NB4 (cell line): Measurements from ENCODE around the gene PLSCR3.

Source experiments
- CTCF ChIP-seq: IDR thresholded peaks from one replicate; pipeline ENCODE4 v1.5.1; 2012; ENCODE audit warnings: low read depth, low read length
- MYC ChIP-seq: IDR thresholded peaks from 2 replicates; pipeline ENCODE4 v1.6.1; 2011; ENCODE audit warnings: low read depth, low read length
- POLR2A ChIP-seq: IDR thresholded peaks from 2 replicates; pipeline ENCODE4 v1.6.1; 2011; ENCODE audit warnings: mild to moderate bottlenecking; ENCODE audit not compliant: insufficient read length; ENCODE audit errors: extremely low read depth

- TF ChIP-seq POLR2A: no peak
- TF ChIP-seq CTCF: no peak
- TF ChIP-seq MYC: no peak
Observed at GRCh38 chr17:7347630-7348477, 46.5 kb downstream of the PLSCR3 start.
